Neural progenitor cell (in vitro differentiated cells): ENCODE data around the gene PRRG2. TPM values are rescaled to one million over a fixed set of nuclear protein-coding genes. Genes with fewer than 3 reads are reported as not detected.

Experiments
- DNase-seq: peaks from one replicate; pipeline ENCODE4 v3.0.0-alpha.2; 2016; ENCODE audit warnings: low spot score
- H2AFZ ChIP-seq: fragments of 200-600 bp; sonication (generic); replicated peaks from 2 replicates; pipeline ENCODE4 v1.6.1; 2016; ENCODE audit warnings: antibody characterized with exemption
- H3F3A ChIP-seq: fragments of 200-600 bp; sonication (generic); 2 replicates; pipeline ENCODE4 v1.6.1; 2016; ENCODE audit warnings: antibody characterized with exemption, low read depth
- H3K27ac ChIP-seq: fragments of 200-600 bp; sonication (generic); 2 replicates; pipeline ENCODE4 v1.5.1; 2016; ENCODE audit warnings: mild to moderate bottlenecking
- H3K27me3 ChIP-seq: fragments of 200-600 bp; sonication (generic); 2 replicates; pipeline ENCODE4 v1.6.1; 2016; ENCODE audit warnings: mild to moderate bottlenecking, moderate library complexity
- H3K36me3 ChIP-seq: fragments of 200-600 bp; sonication (generic); 2 replicates; pipeline ENCODE4 v1.5.1; 2016
- H3K4me1 ChIP-seq: fragments of 200-600 bp; sonication (generic); 2 replicates; pipeline ENCODE4 v1.6.1; 2016; ENCODE audit warnings: mixed run types
- H3K4me2 ChIP-seq: fragments of 200-600 bp; sonication (generic); 2 replicates; pipeline ENCODE4 v1.6.1; 2016
- H3K4me3 ChIP-seq: fragments of 200-600 bp; sonication (generic); 2 replicates; pipeline ENCODE4 v1.5.1; 2016
- H3K79me2 ChIP-seq: fragments of 200-600 bp; sonication (generic); 2 replicates; pipeline ENCODE4 v1.6.1; 2016; ENCODE audit warnings: low read depth
- H3K9ac ChIP-seq: fragments of 200-600 bp; sonication (generic); 2 replicates; pipeline ENCODE4 v1.6.1; 2016
- H3K9me3 ChIP-seq: fragments of 200-600 bp; sonication (generic); 2 replicates; pipeline ENCODE4 v1.5.1; 2016; ENCODE audit warnings: low read depth
- H4K20me1 ChIP-seq: fragments of 200-600 bp; sonication (generic); 2 replicates; pipeline ENCODE4 v1.6.1; 2016; ENCODE audit warnings: low read depth
- H3K27ac Mint-ChIP-seq: 3 replicates; pipeline ENCODE4 v1.8.0; 2021; ENCODE audit warnings: mixed read lengths
- H3K27me3 Mint-ChIP-seq: 2 replicates; pipeline ENCODE4 v1.8.0; 2022; ENCODE audit warnings: low read depth, mild to moderate bottlenecking, inconsistent platforms, moderate library complexity, mixed read lengths; ENCODE audit not compliant: insufficient read depth
- H3K36me3 Mint-ChIP-seq: 3 replicates; pipeline ENCODE4 v1.8.0; 2021; ENCODE audit warnings: mixed read lengths
- H3K4me1 Mint-ChIP-seq: 3 replicates; pipeline ENCODE4 v1.8.0; 2021; ENCODE audit warnings: mixed read lengths
- H3K4me3 Mint-ChIP-seq: 3 replicates; pipeline ENCODE4 v1.8.0; 2021; ENCODE audit warnings: mild to moderate bottlenecking, moderate library complexity, mixed read lengths
- H3K9me3 Mint-ChIP-seq: 3 replicates; pipeline ENCODE4 v1.8.0; 2020; ENCODE audit warnings: mixed read lengths
- EZH2 ChIP-seq: fragments of 200-600 bp; sonication (generic); IDR thresholded peaks from 2 replicates; pipeline ENCODE4 v1.6.1; 2017; ENCODE audit warnings: antibody characterized with exemption, mild to moderate bottlenecking, moderate library complexity
- EZH2phosphoT487 ChIP-seq: fragments of 200-600 bp; sonication (generic); IDR thresholded peaks from 2 replicates; pipeline ENCODE4 v1.6.1; 2017; ENCODE audit warnings: antibody characterized with exemption
- total RNA-seq: library from RNA; depleted of rRNA; stranded (reverse); fragments of >200 nt; gene quantifications from 2 replicates; pipeline ENCODE4 v1.2.3, GENCODE V29; 2015; ENCODE audit warnings: low replicate concordance
- TF ChIP-seq, protein P1 (sequence below): fragments of 200-600 bp; sonication (generic); IDR thresholded peaks from 2 replicates; pipeline ENCODE4 v1.5.1; 2017; ENCODE audit warnings: antibody characterized with exemption, mild to moderate bottlenecking

PRRG2 gene
- total RNA-seq, 1 donor from 2014 or later: 0.09 TPM

DNA sequence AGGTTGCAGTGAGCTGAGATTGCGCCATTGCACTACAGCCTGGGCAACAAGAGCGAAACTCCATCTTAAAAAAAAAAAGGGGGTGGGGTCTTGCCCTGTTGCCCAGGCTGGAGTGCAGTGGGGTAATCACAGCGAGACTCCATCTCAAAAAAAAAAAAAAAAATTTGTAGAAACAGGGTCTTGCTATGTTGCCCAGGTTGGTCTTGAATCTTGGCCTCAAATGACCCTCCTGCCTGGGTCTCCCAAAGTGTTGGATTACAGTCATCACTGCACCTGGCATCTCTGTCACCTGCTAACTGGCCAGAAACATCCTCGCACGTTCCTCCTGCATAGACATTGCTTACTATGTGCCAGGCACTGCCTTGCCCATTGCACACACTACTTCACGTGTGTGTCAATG lies 39.2 kb upstream of the PRRG2 start:
- Histone ChIP-seq H3K79me2 (no peaks in the 10 kb centered on the region), H3K4me2 (no peak overlapping the region), H3K9ac (no peak overlapping the region), H3F3A (peaks cover 3% of the 10 kb centered on the region), H3K27ac (no peak overlapping the region), H3K4me3 (no peak overlapping the region), H2AFZ (no peak overlapping the region), H4K20me1 (no peaks in the 10 kb centered on the region), H3K4me1 (peaks cover 3% of the 10 kb centered on the region), H3K36me3 (no peaks in the 10 kb centered on the region), H3K27me3 (no peaks in the 10 kb centered on the region), H3K9me3 (no peaks in the 10 kb centered on the region)
- Mint-ChIP-seq H3K27me3 (peaks cover 6% of the 10 kb centered on the region), H3K9me3 (no peaks in the 10 kb centered on the region), H3K4me3 (no peak overlapping the region), H3K36me3 (no peaks in the 10 kb centered on the region), H3K27ac (no peak overlapping the region), H3K4me1 (peaks cover 14% of the 10 kb centered on the region)
- TF ChIP-seq, protein P1, sequence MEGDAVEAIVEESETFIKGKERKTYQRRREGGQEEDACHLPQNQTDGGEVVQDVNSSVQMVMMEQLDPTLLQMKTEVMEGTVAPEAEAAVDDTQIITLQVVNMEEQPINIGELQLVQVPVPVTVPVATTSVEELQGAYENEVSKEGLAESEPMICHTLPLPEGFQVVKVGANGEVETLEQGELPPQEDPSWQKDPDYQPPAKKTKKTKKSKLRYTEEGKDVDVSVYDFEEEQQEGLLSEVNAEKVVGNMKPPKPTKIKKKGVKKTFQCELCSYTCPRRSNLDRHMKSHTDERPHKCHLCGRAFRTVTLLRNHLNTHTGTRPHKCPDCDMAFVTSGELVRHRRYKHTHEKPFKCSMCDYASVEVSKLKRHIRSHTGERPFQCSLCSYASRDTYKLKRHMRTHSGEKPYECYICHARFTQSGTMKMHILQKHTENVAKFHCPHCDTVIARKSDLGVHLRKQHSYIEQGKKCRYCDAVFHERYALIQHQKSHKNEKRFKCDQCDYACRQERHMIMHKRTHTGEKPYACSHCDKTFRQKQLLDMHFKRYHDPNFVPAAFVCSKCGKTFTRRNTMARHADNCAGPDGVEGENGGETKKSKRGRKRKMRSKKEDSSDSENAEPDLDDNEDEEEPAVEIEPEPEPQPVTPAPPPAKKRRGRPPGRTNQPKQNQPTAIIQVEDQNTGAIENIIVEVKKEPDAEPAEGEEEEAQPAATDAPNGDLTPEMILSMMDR: no peak
- TF ChIP-seq EZH2 (no peak), EZH2phosphoT487 (no peak)
- DNase-seq: no peak

DNA sequence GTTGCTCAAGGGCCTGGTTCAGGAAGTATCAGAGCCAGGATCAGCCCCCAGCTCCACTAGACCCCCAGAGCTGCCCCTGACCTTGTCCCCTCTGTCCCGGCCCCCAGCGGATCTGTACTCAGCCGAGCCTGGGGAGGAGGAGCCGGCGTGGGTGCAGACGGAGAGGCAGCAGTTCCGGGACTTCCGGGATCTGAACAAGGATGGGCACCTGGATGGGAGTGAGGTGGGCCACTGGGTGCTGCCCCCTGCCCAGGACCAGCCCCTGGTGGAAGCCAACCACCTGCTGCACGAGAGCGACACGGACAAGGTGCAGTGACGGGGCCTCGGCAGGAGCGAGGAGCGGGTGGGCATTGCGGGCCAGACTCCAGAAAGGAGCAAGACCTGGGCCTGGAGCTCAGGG lies 38.7 kb upstream of the PRRG2 start:
- no peaks in the 10 kb centered on the region for H3K36me3 ChIP-seq
- no peak overlapping the region for H3K4me3 ChIP-seq
- no peak overlapping the region for H3K9ac ChIP-seq
- H3K36me3 Mint-ChIP-seq: no peaks in the 10 kb centered on the region
- H2AFZ ChIP-seq: no peak overlapping the region
- no peak for DNase-seq
- peaks cover 7% of the 10 kb centered on the region for H3F3A ChIP-seq
- no peaks in the 10 kb centered on the region for H3K9me3 ChIP-seq
- H3K4me2 ChIP-seq: no peak overlapping the region
- no peaks in the 10 kb centered on the region for H3K9me3 Mint-ChIP-seq
- peaks cover 16% of the 10 kb centered on the region for H3K4me1 Mint-ChIP-seq
- peaks cover 7% of the 10 kb centered on the region for H3K27me3 Mint-ChIP-seq
- H3K79me2 ChIP-seq: no peaks in the 10 kb centered on the region
- peak overlapping the region; percentile 41 for H3K27ac Mint-ChIP-seq
- TF ChIP-seq EZH2phosphoT487 (no peak), EZH2 (no peak)
- TF ChIP-seq, protein P1: no peak
- H4K20me1 ChIP-seq: no peaks in the 10 kb centered on the region
- H3K27ac ChIP-seq: no peak overlapping the region
- peaks cover 3% of the 10 kb centered on the region for H3K4me1 ChIP-seq
- H3K4me3 Mint-ChIP-seq: no peak overlapping the region
- H3K27me3 ChIP-seq: no peaks in the 10 kb centered on the region

DNA sequence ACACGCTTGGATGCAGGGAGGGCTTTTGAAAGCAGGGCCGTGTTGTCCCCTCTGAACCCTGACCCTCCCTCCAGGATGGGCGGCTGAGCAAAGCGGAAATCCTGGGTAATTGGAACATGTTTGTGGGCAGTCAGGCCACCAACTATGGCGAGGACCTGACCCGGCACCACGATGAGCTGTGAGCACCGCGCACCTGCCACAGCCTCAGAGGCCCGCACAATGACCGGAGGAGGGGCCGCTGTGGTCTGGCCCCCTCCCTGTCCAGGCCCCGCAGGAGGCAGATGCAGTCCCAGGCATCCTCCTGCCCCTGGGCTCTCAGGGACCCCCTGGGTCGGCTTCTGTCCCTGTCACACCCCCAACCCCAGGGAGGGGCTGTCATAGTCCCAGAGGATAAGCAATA lies 38.1 kb upstream of the PRRG2 start:
- Histone ChIP-seq H3K27me3 (no peaks in the 10 kb centered on the region), H3K4me2 (no peak overlapping the region), H3K79me2 (no peaks in the 10 kb centered on the region), H3K4me3 (no peak overlapping the region), H2AFZ (no peak overlapping the region), H3K9me3 (no peaks in the 10 kb centered on the region), H3K9ac (no peak overlapping the region), H4K20me1 (no peaks in the 10 kb centered on the region), H3K4me1 (peaks cover 3% of the 10 kb centered on the region), H3K27ac (no peak overlapping the region), H3F3A (peaks cover 9% of the 10 kb centered on the region), H3K36me3 (no peaks in the 10 kb centered on the region)
- Mint-ChIP-seq H3K27me3 (peaks cover 8% of the 10 kb centered on the region), H3K27ac (peak overlapping the region; percentile 41), H3K4me1 (peaks cover 16% of the 10 kb centered on the region), H3K4me3 (no peak overlapping the region), H3K9me3 (no peaks in the 10 kb centered on the region), H3K36me3 (no peaks in the 10 kb centered on the region)
- no peak for DNase-seq
- no peak for TF ChIP-seq EZH2
- TF ChIP-seq, protein P1: no peak
- TF ChIP-seq EZH2phosphoT487: no peak

DNA sequence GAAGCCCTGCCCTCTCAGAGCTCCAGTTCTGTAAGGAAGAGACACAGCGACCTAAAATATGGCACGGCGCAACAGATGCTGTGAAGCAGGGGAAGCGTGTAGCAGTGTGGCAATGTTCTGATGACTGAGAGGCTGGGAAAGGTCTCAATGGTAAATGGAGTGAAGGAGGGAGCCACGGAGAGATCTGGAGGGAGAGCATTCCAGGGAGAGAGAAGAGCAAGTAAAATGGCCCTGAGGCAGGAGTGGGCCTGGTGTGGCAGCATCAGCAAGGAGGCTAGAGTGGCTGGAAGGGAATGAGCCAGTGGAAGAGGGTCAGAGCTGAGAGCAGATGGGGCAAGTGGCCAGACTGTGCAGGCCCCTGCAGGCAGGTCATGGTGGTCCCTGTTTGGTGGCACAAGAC lies 37.0 kb upstream of the PRRG2 start:
- Histone ChIP-seq H3K79me2 (no peaks in the 10 kb centered on the region), H4K20me1 (no peaks in the 10 kb centered on the region), H3K27ac (no peak overlapping the region), H3K27me3 (no peaks in the 10 kb centered on the region), H3K4me2 (no peak overlapping the region), H3F3A (peaks cover 15% of the 10 kb centered on the region), H3K36me3 (no peaks in the 10 kb centered on the region), H3K4me1 (peaks cover 3% of the 10 kb centered on the region), H3K4me3 (no peak overlapping the region), H3K9me3 (no peaks in the 10 kb centered on the region), H3K9ac (no peak overlapping the region), H2AFZ (no peak overlapping the region)
- H3K4me3 Mint-ChIP-seq: no peak overlapping the region
- TF ChIP-seq EZH2: no peak
- TF ChIP-seq, protein P1: no peak
- TF ChIP-seq EZH2phosphoT487: no peak
- no peak overlapping the region for H3K27ac Mint-ChIP-seq
- H3K27me3 Mint-ChIP-seq: peaks cover 8% of the 10 kb centered on the region
- no peak for DNase-seq
- H3K9me3 Mint-ChIP-seq: no peaks in the 10 kb centered on the region
- H3K36me3 Mint-ChIP-seq: no peaks in the 10 kb centered on the region
- peaks cover 16% of the 10 kb centered on the region for H3K4me1 Mint-ChIP-seq
